GM21529 (cell line): Measurements from ENCODE around the gene GIT2.
"Not testable (repeated sequence)": the region's sequence is repeated elsewhere in the genome, so short reads cannot be mapped to it uniquely, and the experiment has no call there.

Experiments used
- ATAC-seq: cut with Tn5 transposase; IDR thresholded peaks from one replicate; pipeline ENCODE4 v1.9.1; 2021; ENCODE audit not compliant: unreplicated experiment

Gene GIT2

GRCh38 chr12:109925185-109925840 is 70.9 kb downstream of the GIT2 start:
- ATAC-seq: no peak

GRCh38 chr12:109923481-109924245 is 72.5 kb downstream of the GIT2 start:
- ATAC-seq: no peak

- no peak for ATAC-seq
Observed at GRCh38 chr12:109923038-109923437, 73.1 kb downstream of the GIT2 start.

- no peak for ATAC-seq
Observed at GRCh38 chr12:109921982-109922381, 74.2 kb downstream of the GIT2 start.

GRCh38 chr12:109920261-109920780 is 75.8 kb downstream of the GIT2 start:
- ATAC-seq: no peak

GRCh38 chr12:109919456-109919855 is 76.7 kb downstream of the GIT2 start:
- no peak for ATAC-seq

GRCh38 chr12:109916045-109916444 is 80.1 kb downstream of the GIT2 start:
- ATAC-seq: no peak

- ATAC-seq: no peak
Observed at GRCh38 chr12:109915171-109916040, 80.8 kb downstream of the GIT2 start.

GRCh38 chr12:109914461-109914860 is 81.7 kb downstream of the GIT2 start:
- ATAC-seq: no peak

GRCh38 chr12:109912855-109913321 is 83.3 kb downstream of the GIT2 start:
- ATAC-seq: no peak

GRCh38 chr12:109910969-109911348 is 85.2 kb downstream of the GIT2 start:
- ATAC-seq: no peak

GRCh38 chr12:109910254-109910968 is 85.8 kb downstream of the GIT2 start:
- ATAC-seq: no peak

GRCh38 chr12:109905301-109905700 is 90.9 kb downstream of the GIT2 start:
- no peak for ATAC-seq

GRCh38 chr12:109902891-109903418 is 93.2 kb downstream of the GIT2 start:
- ATAC-seq: no peak

- peak; percentile 18 for ATAC-seq
Observed at GRCh38 chr12:109900752-109901580, 95.2 kb downstream of the GIT2 start.

- peak; percentile 59 for ATAC-seq
Observed at GRCh38 chr12:109899783-109900751, 96.1 kb downstream of the GIT2 start, which contains the start of gene TCHP. Gene TCHP (plus strand): TSS chr12:109900274. CDS start chr12:109903027, 2,753 bp downstream.

- ATAC-seq: not testable (repeated sequence)
Observed at GRCh38 chr12:109899345-109899744, 96.8 kb downstream of the GIT2 start.

- ATAC-seq: no peak
Observed at GRCh38 chr12:109897029-109897428, 99.1 kb downstream of the GIT2 start.
